Measurements from ENCODE around the gene MOB2.

Gene MOB2

DNA sequence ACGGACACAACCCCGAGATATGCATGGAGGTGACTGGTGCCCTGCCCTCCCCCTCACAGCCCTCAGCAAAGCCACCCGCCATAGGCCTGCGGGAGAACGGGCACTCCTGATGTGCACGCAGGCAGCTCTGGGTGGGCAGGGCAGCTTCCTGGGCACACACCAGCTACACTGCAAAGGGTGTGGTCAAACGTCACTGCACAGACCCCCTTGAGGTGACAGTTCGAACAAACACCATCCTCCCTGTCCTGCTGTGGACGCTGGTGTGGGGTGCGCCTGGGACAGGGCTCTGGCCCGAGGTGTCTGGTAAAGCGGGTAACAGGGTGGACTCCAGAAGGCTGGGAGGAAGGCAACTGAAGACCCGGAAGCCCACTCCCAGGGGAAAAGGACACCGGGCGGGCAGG lies 21.9 kb upstream of the MOB2 start:
- H3K4me1 ChIP-seq = no peaks in the 10 kb centered on the region
- H3K4me2 ChIP-seq (ENCODE audit: low read length) = no peak overlapping the region
- no peak overlapping the region for H2AFZ ChIP-seq
- no peaks in the 10 kb centered on the region for H3K9me3 ChIP-seq (ENCODE audit: control insufficient read depth, low read length)
- no peaks in the 10 kb centered on the region for H3K27me3 ChIP-seq (ENCODE audit: control insufficient read depth, insufficient read depth, low read length)
- TF ChIP-seq, protein P1, sequence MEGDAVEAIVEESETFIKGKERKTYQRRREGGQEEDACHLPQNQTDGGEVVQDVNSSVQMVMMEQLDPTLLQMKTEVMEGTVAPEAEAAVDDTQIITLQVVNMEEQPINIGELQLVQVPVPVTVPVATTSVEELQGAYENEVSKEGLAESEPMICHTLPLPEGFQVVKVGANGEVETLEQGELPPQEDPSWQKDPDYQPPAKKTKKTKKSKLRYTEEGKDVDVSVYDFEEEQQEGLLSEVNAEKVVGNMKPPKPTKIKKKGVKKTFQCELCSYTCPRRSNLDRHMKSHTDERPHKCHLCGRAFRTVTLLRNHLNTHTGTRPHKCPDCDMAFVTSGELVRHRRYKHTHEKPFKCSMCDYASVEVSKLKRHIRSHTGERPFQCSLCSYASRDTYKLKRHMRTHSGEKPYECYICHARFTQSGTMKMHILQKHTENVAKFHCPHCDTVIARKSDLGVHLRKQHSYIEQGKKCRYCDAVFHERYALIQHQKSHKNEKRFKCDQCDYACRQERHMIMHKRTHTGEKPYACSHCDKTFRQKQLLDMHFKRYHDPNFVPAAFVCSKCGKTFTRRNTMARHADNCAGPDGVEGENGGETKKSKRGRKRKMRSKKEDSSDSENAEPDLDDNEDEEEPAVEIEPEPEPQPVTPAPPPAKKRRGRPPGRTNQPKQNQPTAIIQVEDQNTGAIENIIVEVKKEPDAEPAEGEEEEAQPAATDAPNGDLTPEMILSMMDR (IDR thresholded peaks at IDR 0.05) = no peak
- no peaks in the 10 kb centered on the region for H3K36me3 ChIP-seq (ENCODE audit: control insufficient read depth, insufficient read depth, low read length)
- no peak overlapping the region for H3K9ac ChIP-seq
- peaks cover 39% of the 10 kb centered on the region for H3K79me2 ChIP-seq
- no peak overlapping the region for H3K27ac ChIP-seq
- no peak overlapping the region for H3K4me3 ChIP-seq (ENCODE audit: low read depth, low read length)

DNA sequence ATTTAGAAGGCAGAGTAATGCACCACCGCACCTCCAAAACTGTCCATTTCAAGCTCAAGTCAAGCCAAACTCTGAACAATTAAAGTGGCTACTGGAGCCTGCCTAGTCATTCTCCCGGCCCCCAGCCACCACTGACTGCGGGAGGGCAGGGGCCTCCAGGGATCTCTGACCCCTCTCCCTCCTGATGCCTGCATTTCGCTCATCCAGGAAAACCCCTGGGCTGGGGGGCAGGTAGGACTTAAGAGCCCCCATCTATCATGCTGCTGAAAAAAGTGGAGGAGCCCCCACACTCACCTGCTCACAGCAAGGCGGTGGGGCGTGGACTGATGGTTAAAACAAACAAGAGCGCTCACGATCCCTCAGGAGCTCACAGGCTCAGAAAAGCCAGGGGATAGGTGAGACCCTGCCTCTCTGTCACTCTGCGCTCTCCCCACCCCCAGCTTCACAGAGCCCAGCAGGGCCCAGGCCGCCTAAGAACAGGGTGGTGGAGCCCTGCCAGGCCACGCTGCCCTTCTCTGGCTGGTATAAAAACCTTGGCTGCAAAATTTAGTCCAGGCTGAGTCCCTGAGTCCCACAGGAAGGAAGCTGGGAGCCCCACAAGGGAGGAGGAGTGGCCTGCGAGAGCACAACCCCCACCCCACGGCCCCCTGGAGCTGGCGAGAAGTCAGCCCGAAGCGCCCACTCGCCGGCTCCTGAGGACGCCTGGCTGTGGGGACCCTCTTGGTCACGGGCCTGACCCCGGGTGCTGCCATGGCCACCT lies 21.0 kb upstream of the MOB2 start:
- no peaks in the 10 kb centered on the region for H3K27me3 ChIP-seq (ENCODE audit: control insufficient read depth, insufficient read depth, low read length)
- no peak overlapping the region for H3K4me2 ChIP-seq (ENCODE audit: low read length)
- H3K9ac ChIP-seq = no peak overlapping the region
- H3K79me2 ChIP-seq = peaks cover 43% of the 10 kb centered on the region
- no peaks in the 10 kb centered on the region for H3K36me3 ChIP-seq (ENCODE audit: control insufficient read depth, insufficient read depth, low read length)
- no peaks in the 10 kb centered on the region for H3K4me1 ChIP-seq
- TF ChIP-seq, protein P1 (IDR thresholded peaks at IDR 0.05) = no peak
- H2AFZ ChIP-seq = no peak overlapping the region
- no peaks in the 10 kb centered on the region for H3K9me3 ChIP-seq (ENCODE audit: control insufficient read depth, low read length)
- no peak overlapping the region for H3K4me3 ChIP-seq (ENCODE audit: low read depth, low read length)
- no peak overlapping the region for H3K27ac ChIP-seq

DNA sequence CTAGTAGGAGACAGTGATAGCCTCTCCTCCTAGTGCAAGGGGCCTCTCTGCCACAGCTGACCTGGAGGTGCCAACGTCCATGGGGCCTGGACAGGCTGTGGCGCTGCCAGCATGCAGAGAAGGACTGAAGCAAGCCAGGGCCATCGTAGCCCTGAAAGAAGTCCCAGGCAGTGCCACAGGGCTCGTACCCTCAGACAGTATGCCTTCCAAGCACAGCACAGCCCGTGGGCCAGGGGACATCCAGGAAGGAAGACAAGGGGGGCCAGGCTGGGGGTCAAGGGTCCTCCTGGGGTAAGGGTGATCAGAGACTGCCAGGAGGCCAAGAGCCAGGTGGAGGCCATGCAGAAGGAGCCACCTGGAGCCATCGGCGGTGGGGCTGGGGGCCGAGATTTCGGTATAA lies 20.4 kb upstream of the MOB2 start:
- H3K4me2 ChIP-seq (ENCODE audit: low read length) = no peak overlapping the region
- peaks cover 43% of the 10 kb centered on the region for H3K79me2 ChIP-seq
- no peaks in the 10 kb centered on the region for H3K4me1 ChIP-seq
- H2AFZ ChIP-seq = no peak overlapping the region
- TF ChIP-seq, protein P1 (IDR thresholded peaks at IDR 0.05) = no peak
- no peak overlapping the region for H3K9ac ChIP-seq
- H3K9me3 ChIP-seq (ENCODE audit: control insufficient read depth, low read length) = no peaks in the 10 kb centered on the region
- H3K4me3 ChIP-seq (ENCODE audit: low read depth, low read length) = no peak overlapping the region
- no peaks in the 10 kb centered on the region for H3K27me3 ChIP-seq (ENCODE audit: control insufficient read depth, insufficient read depth, low read length)
- no peaks in the 10 kb centered on the region for H3K36me3 ChIP-seq (ENCODE audit: control insufficient read depth, insufficient read depth, low read length)
- no peak overlapping the region for H3K27ac ChIP-seq

DNA sequence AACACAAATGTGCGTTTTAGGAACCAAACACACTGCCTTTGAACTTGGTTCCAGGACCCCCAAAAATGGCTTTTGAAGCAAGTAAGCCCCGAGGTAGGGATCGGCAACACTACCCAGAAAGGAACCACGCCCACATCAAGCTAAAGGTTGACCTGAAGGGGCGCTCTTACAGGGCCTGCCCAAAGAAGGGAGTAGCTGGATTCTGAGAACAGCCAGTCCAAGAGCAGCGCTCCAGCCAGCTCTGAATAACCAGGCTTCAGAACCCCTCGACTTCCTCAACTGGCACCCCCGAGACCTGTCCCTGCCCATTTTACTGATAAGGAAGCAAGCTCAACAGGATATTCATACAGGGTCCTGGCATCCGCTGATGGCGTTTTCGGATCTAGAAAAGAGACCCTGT lies 18.9 kb upstream of the MOB2 start:
- Histone ChIP-seq H3K9me3 (ENCODE audit: control insufficient read depth, low read length) (no peaks in the 10 kb centered on the region), H3K27ac (no peak overlapping the region), H3K79me2 (peaks cover 46% of the 10 kb centered on the region), H3K4me2 (ENCODE audit: low read length) (no peak overlapping the region), H3K4me1 (no peaks in the 10 kb centered on the region), H3K4me3 (ENCODE audit: low read depth, low read length) (no peak overlapping the region), H3K36me3 (ENCODE audit: control insufficient read depth, insufficient read depth, low read length) (no peaks in the 10 kb centered on the region), H3K27me3 (ENCODE audit: control insufficient read depth, insufficient read depth, low read length) (no peaks in the 10 kb centered on the region), H2AFZ (no peak overlapping the region), H3K9ac (no peak overlapping the region)
- TF ChIP-seq, protein P1 (IDR thresholded peaks at IDR 0.05) = no peak

Data from parathyroid adenoma (tissue), 2 donors.